CD4-positive, alpha-beta T cell treated with Interleukin-15 for 4 hours (primary cell): ENCODE results near the gene SUSD3.
"Not testable (repeated sequence)": the region's sequence is repeated elsewhere in the genome, so short reads cannot be mapped to it uniquely, and the experiment has no call there.

Source experiments
- DNase-seq: peaks from one replicate; pipeline ENCODE4 v3.0.0-alpha.2; 2020; ENCODE audit warnings: low spot score

Gene SUSD3

DNA sequence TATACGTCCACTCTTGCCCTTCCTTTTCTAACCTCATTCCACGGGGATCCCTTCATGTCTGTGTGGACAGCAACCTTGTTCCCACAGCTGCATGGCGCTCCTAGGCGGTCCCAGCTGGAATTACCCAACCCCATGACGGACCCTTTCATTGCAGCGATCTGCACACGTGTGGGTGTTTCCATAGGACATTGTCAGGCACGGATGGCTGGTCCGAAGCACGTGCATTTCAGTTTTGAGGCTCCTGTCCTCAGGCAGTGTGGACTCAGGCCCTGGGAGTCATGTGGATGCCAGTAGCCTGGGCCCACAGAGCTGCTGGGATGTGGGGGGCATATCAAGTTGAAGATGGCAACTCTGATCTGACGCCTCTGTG is 52.5 kb downstream of the SUSD3 start:
- DNase-seq = no peak

DNA sequence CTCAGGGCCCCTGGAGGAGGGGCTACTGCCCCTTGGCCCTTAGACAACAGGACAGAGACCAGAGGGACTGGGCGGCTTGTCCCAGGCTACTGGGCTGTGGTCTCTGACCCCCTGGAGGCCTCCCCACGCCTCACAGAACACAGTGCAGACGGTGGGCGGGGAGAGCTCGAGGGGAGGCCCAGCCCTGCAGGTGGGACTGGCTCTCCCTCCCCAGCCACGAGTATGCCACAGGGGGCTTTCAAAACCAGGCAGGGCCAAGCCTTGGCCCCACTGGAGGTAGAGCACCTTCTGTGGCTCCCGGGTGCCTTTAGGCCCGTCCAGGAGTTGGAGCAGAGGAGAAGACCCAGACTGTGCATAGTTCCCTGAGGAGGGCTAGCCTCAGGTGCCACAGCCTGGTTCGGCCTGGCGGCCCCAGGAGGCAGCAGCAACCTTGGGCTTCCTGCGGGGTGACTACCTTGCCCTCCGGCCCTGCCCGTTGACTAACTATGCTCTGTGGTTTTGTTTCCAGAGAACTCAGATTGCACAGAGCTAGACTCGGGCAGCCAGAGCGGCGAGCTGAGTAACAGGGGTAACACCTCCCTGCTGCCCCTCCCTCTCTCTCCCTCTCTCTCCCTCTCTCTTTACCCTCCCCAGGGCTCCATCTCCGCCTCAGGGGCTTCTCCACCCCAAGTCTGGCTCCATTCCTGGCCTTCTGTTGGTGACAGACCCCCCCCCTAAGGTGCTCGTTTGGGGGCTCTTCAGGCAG is 53.0 kb downstream of the SUSD3 start:
- DNase-seq = no peak

- DNase-seq = no peak
Measured at GRCh38 chr9:93112116-93112863, 53.8 kb downstream of the SUSD3 start.

GRCh38 chr9:93112864-93113389 is 54.4 kb downstream of the SUSD3 start:
- DNase-seq = no peak

GRCh38 chr9:93114169-93114983 is 55.9 kb downstream of the SUSD3 start:
- DNase-seq = no peak

GRCh38 chr9:93114984-93115335 is 56.5 kb downstream of the SUSD3 start:
- DNase-seq = no peak

GRCh38 chr9:93115486-93116071 is 57.1 kb downstream of the SUSD3 start:
- DNase-seq = no peak

DNA sequence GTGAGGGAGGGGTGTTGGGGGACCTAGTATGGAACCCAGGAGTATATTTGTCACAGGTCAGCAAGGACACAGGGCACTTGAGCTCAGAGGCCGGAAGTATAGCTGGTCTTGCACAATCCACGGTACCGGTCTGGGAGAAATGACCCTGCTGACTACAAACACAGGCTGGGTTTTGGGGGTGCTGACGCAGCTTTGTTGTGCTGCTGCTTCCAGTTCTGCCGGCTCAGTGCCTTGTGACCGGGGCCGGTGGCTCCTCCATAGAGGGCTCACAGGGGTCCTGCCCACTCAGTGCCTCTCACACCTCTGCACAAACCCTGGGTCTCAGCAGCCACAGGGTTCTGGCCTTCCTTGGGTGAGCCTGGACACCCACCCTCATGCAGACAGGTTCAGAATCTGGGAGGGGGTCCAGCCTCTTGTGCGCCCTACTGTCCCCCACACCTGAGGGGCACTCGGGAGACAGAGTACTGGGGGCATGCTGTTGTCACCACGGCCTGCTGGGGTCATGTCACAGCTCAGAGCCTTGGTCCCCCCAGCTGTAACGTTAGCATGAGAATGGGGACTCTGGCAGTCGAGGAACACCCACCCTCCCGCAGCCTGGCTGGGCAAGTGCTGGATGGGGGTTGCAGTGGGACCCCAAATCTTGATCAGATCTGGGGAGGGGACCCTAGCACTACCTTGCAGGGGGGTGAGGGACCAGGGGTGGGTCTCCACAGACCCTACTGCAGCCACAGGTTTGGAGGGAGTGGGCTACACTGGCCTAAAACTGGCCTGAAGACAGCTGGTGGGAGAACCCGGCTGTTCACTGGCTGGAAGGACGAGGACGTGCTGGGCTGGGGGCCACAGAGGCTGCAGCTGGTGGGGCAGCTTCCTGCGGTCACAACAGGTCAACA is 57.8 kb downstream of the SUSD3 start:
- DNase-seq = no peak

- not testable (repeated sequence) for DNase-seq
Measured at GRCh38 chr9:93117521-93117920, 59.0 kb downstream of the SUSD3 start.

- DNase-seq = no peak
Measured at GRCh38 chr9:93117924-93118862, 59.7 kb downstream of the SUSD3 start.

DNA sequence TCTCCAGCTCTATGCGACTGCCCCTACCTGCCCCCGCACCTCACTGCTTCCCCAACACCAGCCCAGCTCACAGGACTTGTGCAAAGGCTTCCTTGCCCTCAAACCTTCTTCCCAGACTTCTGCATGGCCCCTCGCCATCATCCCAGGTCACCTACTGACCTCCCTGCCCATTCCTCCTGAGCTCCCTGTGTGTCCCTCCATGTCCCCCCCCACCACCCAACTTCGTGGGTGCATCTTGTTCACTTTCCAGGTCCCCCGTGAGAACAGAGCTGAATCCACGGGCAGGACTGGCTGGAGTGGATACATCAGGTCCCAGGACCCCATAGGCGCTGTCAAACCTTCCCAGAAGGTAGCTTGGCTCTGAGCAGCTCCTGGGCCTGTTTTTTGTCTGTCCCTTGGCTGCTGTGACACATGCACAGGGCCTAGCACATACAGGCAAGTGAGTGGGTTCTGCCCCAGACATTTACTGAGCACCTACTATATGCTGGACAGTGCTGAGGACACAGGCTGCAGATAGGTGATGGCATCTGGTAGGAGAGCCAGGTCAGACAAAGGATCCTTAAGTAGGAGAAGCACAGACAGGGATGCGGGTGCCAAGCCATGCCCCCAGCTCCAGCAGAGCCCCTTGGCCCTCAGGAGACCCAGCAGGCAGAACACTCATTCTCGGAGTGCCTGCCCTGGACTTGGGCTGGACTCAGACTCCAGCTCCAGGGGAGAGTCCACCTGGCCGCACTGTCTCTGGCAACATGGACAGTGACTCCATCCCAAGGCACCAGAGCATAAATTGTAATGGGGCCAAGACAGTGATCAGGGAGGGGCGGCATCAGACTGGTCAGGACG is 60.6 kb downstream of the SUSD3 start:
- no peak for DNase-seq

- DNase-seq = no peak
Measured at GRCh38 chr9:93119703-93119952, 61.1 kb downstream of the SUSD3 start.

- DNase-seq = peak; percentile 43
Measured at GRCh38 chr9:93119953-93120845, 61.7 kb downstream of the SUSD3 start.

DNA sequence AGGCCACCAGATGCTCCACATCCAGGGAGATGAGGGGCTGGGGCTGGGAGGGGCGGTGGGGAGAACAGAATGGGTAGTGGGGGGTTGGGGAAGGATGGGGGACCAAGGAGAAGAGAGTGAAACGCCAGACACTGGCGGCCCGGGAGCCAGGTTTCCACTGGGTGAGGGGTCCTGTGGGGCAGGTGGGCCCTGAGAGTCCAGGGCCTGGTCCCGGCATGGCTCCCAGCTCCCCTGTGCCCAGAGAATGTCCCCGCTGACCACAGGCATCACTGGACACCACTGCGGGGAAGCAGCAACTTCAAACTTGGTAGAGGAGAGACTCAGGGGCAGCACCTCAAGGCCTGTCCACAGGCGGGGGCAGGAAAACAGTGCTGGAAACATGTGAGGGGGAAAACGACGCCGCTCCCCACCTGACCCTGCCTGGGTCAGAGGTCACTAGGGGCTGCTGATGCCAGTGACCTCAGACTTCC is 62.4 kb downstream of the SUSD3 start:
- no peak for DNase-seq

- DNase-seq = no peak
Measured at GRCh38 chr9:93121316-93122241, 63.1 kb downstream of the SUSD3 start.

DNA sequence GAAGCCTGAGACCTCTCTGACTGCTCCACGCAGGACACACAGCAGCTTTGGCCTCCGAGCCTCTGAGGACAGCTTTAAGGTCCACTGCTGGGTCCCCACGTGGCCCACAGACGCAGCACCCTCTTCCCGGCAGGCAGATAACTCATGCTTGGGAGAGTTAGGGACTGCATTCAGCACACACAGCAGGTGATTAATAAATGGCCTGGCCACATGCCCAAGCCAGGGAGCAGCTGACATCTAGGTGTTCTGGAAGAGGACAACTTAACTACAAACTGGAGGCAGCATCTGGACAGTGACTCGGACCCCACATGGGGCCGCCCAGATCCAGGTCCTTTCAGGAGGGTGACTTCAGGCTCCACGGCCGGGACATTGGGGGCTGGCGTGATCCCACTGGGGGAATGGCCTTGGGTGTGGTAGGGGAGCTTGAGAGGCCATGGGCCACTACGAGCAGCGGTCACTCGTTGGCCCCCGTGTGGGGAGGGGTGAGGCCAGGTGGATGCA is 64.3 kb downstream of the SUSD3 start:
- DNase-seq = no peak
